Kidney (tissue), 14 donors: ENCODE measurements around the gene CLRN3. TPM values are rescaled to one million over a fixed set of nuclear protein-coding genes. Genes with fewer than 3 reads are reported as not detected.

Experiments
- DNase-seq, 5 donors: peaks; one replicate each; pipeline ENCODE4 v3.0.0-alpha.2; 2013 to 2020
- FAIRE-seq: peaks from 2 replicates; lab custom pipeline; 2012; peaks lifted over from hg19 to GRCh38; lab: Jason Lieb, UNC
- H3K27ac ChIP-seq, 2 donors: one replicate each; pipeline ENCODE4 v1.7.0; 2013; ENCODE audit warnings: low read depth in 2 of 2, low read length in 2 of 2, inconsistent platforms in 1 of 2
- H3K27me3 ChIP-seq: one replicate; pipeline ENCODE4 v1.7.1; 2013; ENCODE audit warnings: low read length, inconsistent platforms; ENCODE audit not compliant: control insufficient read depth, insufficient read depth
- H3K36me3 ChIP-seq, 3 donors: one replicate each; pipeline versions ENCODE4 v1.7.0 to v1.7.1; 2013; ENCODE audit warnings: low read length in 3 of 3, control low read depth in 1 of 3, inconsistent platforms in 1 of 3; ENCODE audit not compliant: insufficient read depth in 3 of 3, control insufficient read depth in 2 of 3
- H3K4me1 ChIP-seq, 3 donors: one replicate each; pipeline versions ENCODE4 v1.7.0 to v1.7.1; 2013; ENCODE audit warnings: low read length in 3 of 3, inconsistent platforms in 1 of 3, low read depth in 1 of 3; ENCODE audit not compliant: control insufficient read depth in 2 of 3, insufficient read depth in 2 of 3
- H3K4me3 ChIP-seq, 3 donors: one replicate each; pipeline versions ENCODE4 v1.7.0 to v1.8.1; 2013; ENCODE audit warnings: low read length in 3 of 3, control low read depth in 1 of 3, inconsistent platforms in 1 of 3
- H3K9ac ChIP-seq, 3 donors: one replicate each; pipeline versions ENCODE4 v1.7.0 to v1.7.1; 2013; ENCODE audit warnings: low read length in 3 of 3, control low read depth in 1 of 3, inconsistent platforms in 1 of 3
- H3K9me3 ChIP-seq, 3 donors: one replicate each; pipeline versions ENCODE4 v1.7.0 to v1.7.1; 2013; ENCODE audit warnings: low read length in 3 of 3, control low read depth in 1 of 3, inconsistent platforms in 1 of 3; ENCODE audit not compliant: control insufficient read depth in 2 of 3, insufficient read depth in 1 of 3
- intact Hi-C: fragments of 100-400 bp; cut with DNase I; formaldehyde crosslinking; loops from one replicate; pipeline ENCODE4 v1.11.1; 2022
- polyA plus RNA-seq: library from polyadenylated mRNA; stranded (reverse); fragments of 350-450 nt; fragmentation: Illumina TruSeq; extraction: RNeasy Lipid Tissue Mini Kit (QIAGEN cat#74804); gene quantifications from one replicate; pipeline ENCODE4 v1.2.3, GENCODE V29; 2014; ENCODE audit warnings: low read depth, low replicate concordance; ENCODE audit not compliant: insufficient read depth
- total RNA-seq: library from RNA; stranded (reverse); fragmentation: NEBNext Ultra II Directional; extraction: Animal tissue kit (Norgen Biotek cat#: 25700); gene quantifications from one replicate; pipeline ENCODE4 v1.2.1, GENCODE V29; 2021
- TF ChIP-seq, protein P1 (sequence below): IDR thresholded peaks from 3 replicates; pipeline ENCODE4 v1.5.1; 2012; ENCODE audit warnings: mild to moderate bottlenecking, moderate library complexity, borderline replicate concordance; ENCODE audit not compliant: insufficient read depth; ENCODE audit errors: extremely low read depth
- donor health status: control.
- donor health status: control.
- donor health status: control.
- donor health status: control.
- donor health status: control.
- donor health status: DM: yes; HTN: yes; CAD: no.
- donor health status: Normal renal cell carcinoma (clear cell type).

Gene CLRN3
- total and polyA plus RNA-seq, 2 donors from 2014 or later = 9.4 to 42.1 TPM

GRCh38 chr10:127866276-127867013, 26.3 kb downstream of the CLRN3 start:
- Histone ChIP-seq H3K9ac (no peak overlapping the region), H3K27ac (no peak overlapping the region), H3K4me3 (no peak overlapping the region), H3K27me3 (no peaks in the 10 kb centered on the region), H3K9me3 (no peaks in the 10 kb centered on the region), H3K36me3 (no peaks in the 10 kb centered on the region), H3K4me1 (no peaks in the 10 kb centered on the region)
- TF ChIP-seq, protein P1, sequence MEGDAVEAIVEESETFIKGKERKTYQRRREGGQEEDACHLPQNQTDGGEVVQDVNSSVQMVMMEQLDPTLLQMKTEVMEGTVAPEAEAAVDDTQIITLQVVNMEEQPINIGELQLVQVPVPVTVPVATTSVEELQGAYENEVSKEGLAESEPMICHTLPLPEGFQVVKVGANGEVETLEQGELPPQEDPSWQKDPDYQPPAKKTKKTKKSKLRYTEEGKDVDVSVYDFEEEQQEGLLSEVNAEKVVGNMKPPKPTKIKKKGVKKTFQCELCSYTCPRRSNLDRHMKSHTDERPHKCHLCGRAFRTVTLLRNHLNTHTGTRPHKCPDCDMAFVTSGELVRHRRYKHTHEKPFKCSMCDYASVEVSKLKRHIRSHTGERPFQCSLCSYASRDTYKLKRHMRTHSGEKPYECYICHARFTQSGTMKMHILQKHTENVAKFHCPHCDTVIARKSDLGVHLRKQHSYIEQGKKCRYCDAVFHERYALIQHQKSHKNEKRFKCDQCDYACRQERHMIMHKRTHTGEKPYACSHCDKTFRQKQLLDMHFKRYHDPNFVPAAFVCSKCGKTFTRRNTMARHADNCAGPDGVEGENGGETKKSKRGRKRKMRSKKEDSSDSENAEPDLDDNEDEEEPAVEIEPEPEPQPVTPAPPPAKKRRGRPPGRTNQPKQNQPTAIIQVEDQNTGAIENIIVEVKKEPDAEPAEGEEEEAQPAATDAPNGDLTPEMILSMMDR = no peak
- DNase-seq (no peak), FAIRE-seq (no peak)
- intact Hi-C loops = no loop called here

GRCh38 chr10:127863231-127863825, 29.4 kb downstream of the CLRN3 start:
- Histone ChIP-seq H3K27ac (no peak overlapping the region), H3K9ac (no peak overlapping the region), H3K27me3 (no peaks in the 10 kb centered on the region), H3K4me3 (no peak overlapping the region), H3K4me1 (no peaks in the 10 kb centered on the region), H3K9me3 (no peaks in the 10 kb centered on the region), H3K36me3 (no peaks in the 10 kb centered on the region)
- TF ChIP-seq, protein P1 = no peak
- DNase-seq = no peak
- no peak for FAIRE-seq
- intact Hi-C loops = no loop called here

- TF ChIP-seq, protein P1 = no peak
- Histone ChIP-seq H3K9ac (no peak overlapping the region), H3K4me1 (no peaks in the 10 kb centered on the region), H3K4me3 (no peak overlapping the region), H3K27me3 (no peaks in the 10 kb centered on the region), H3K27ac (no peak overlapping the region), H3K9me3 (no peaks in the 10 kb centered on the region), H3K36me3 (no peaks in the 10 kb centered on the region)
- intact Hi-C loops = no loop called here
- FAIRE-seq = no peak
- no peak for DNase-seq
Measured at GRCh38 chr10:127860592-127860991, 32.1 kb downstream of the CLRN3 start.
